HUES6 (cell line): ENCODE results near the gene ARMS2.

ENCODE experiments used
- H3K27ac ChIP-seq: 2 replicates; pipeline ENCODE4 v1.7.0; 2013; ENCODE audit warnings: low read depth, mild to moderate bottlenecking, low read length, inconsistent platforms
- H3K27me3 ChIP-seq: 2 replicates; pipeline ENCODE4 v1.6.1; 2013; ENCODE audit warnings: low read length; ENCODE audit not compliant: control insufficient read depth, insufficient read depth
- H3K36me3 ChIP-seq: 2 replicates; pipeline ENCODE4 v1.6.1; 2013; ENCODE audit warnings: low read length; ENCODE audit not compliant: control insufficient read depth, insufficient read depth
- H3K4me1 ChIP-seq: 2 replicates; pipeline ENCODE4 v1.6.1; 2013; ENCODE audit warnings: low read length; ENCODE audit not compliant: control insufficient read depth, insufficient read depth
- H3K4me3 ChIP-seq: 2 replicates; pipeline ENCODE4 v1.5.1; 2013; ENCODE audit warnings: low read depth, low read length
- H3K9ac ChIP-seq: one replicate; pipeline ENCODE4 v1.6.1; 2013; ENCODE audit warnings: mild to moderate bottlenecking, low read length
- H3K9me3 ChIP-seq: 2 replicates; pipeline ENCODE4 v1.6.1; 2013; ENCODE audit warnings: low read depth, low read length; ENCODE audit not compliant: control insufficient read depth, insufficient read depth

ARMS2 gene

GRCh38 chr10:122424059-122424458 lies 30.4 kb upstream of the ARMS2 start:
- H3K4me1 ChIP-seq = no peaks in the 10 kb centered on the region
- no peaks in the 10 kb centered on the region for H3K27me3 ChIP-seq
- no peak overlapping the region for H3K4me3 ChIP-seq
- no peak overlapping the region for H3K27ac ChIP-seq
- H3K9ac ChIP-seq = no peak overlapping the region
- H3K36me3 ChIP-seq = peaks cover 15% of the 10 kb centered on the region
- H3K9me3 ChIP-seq = no peaks in the 10 kb centered on the region

GRCh38 chr10:122426829-122427228 lies 27.6 kb upstream of the ARMS2 start:
- no peak overlapping the region for H3K9ac ChIP-seq
- H3K4me3 ChIP-seq = no peak overlapping the region
- no peak overlapping the region for H3K27ac ChIP-seq
- H3K4me1 ChIP-seq = no peaks in the 10 kb centered on the region
- peaks cover 16% of the 10 kb centered on the region for H3K36me3 ChIP-seq
- H3K27me3 ChIP-seq = no peaks in the 10 kb centered on the region
- H3K9me3 ChIP-seq = no peaks in the 10 kb centered on the region

DNA sequence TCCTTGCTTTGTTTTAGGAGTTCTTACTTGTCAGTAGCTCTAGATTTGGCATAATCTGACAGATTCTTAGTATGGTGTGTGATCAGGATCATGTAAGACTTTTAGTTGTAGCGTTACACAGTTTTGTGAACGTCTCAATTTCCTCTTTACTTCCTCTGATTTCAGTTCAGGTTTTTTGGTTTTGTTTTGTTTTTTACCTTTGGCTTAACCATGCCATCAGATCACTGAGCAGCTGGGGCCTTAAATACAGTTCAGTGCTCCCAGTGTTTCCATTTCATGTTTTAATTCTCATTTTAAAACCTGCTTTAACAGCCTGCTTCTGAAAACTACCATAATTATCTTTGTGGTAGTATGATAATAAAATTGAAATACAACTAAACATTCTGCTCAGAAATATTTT lies 27.2 kb upstream of the ARMS2 start:
- Histone ChIP-seq H3K27ac (no peak overlapping the region), H3K9me3 (no peaks in the 10 kb centered on the region), H3K36me3 (peaks cover 16% of the 10 kb centered on the region), H3K9ac (no peak overlapping the region), H3K27me3 (no peaks in the 10 kb centered on the region), H3K4me1 (no peaks in the 10 kb centered on the region), H3K4me3 (no peak overlapping the region)

- Histone ChIP-seq H3K36me3 (no peaks in the 10 kb centered on the region), H3K27me3 (no peaks in the 10 kb centered on the region)
Observed at GRCh38 chr10:122435212-122435827, 19.1 kb upstream of the ARMS2 start.

GRCh38 chr10:122441961-122442360 lies 12.5 kb upstream of the ARMS2 start:
- H3K36me3 ChIP-seq = no peaks in the 10 kb centered on the region
- H3K27ac ChIP-seq = no peak overlapping the region
- H3K27me3 ChIP-seq = no peaks in the 10 kb centered on the region
- H3K4me1 ChIP-seq = no peaks in the 10 kb centered on the region
- peaks cover 10% of the 10 kb centered on the region for H3K9me3 ChIP-seq
- H3K4me3 ChIP-seq = no peak overlapping the region
- no peak overlapping the region for H3K9ac ChIP-seq

More at GRCh38 chr10:122435212-122435827, 19.1 kb upstream of the ARMS2 start:
- H3K27ac ChIP-seq = no peak overlapping the region
- no peak overlapping the region for H3K4me3 ChIP-seq
- H3K4me1 ChIP-seq = no peaks in the 10 kb centered on the region
- H3K9me3 ChIP-seq = no peaks in the 10 kb centered on the region; the same call in 1 of the 2 replicates
- H3K9ac ChIP-seq = no peak overlapping the region

DNA sequence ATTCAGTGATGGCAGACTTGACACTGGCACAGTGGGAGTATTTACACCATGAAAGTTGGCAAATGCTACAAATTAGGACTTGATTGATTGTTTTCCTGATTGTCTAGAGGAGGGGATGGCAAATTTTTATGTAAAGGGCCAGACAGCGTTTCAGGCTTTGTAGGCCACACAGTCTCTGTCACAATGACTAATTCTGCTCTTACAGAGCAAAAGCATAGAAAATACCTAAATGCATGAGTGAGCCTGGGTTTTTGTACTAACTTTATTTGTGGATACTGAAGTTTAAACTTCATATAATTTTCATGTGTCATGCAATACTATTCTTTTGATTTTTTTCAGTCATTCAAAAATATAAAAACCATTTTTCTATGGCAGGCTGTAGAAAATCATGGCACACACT lies 9.0 kb upstream of the ARMS2 start:
- no peaks in the 10 kb centered on the region for H3K4me1 ChIP-seq
- H3K27ac ChIP-seq = no peak overlapping the region
- H3K9me3 ChIP-seq = peaks cover 12% of the 10 kb centered on the region
- H3K36me3 ChIP-seq = no peaks in the 10 kb centered on the region
- no peaks in the 10 kb centered on the region for H3K27me3 ChIP-seq
- H3K4me3 ChIP-seq = no peak overlapping the region
- no peak overlapping the region for H3K9ac ChIP-seq

DNA sequence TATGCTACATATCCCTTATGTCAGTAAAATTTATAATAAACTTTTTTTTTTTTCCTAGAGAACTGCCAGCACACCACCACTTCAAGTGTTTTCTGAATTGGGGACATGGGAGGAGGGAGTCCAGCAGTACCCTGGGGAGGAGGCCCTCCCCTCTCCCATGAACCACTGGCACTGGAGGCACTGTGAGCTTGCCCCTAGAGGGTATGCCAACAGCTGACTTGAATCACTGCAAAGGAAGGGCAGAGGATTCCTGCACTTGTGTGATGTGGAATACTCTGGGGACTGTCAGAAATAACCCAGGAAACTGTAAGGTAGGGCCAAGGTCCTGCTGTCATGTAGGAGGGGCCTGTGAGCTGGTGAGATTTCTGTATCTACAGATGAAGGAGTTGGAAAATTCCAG lies 8.5 kb upstream of the ARMS2 start:
- H3K9me3 ChIP-seq = peaks cover 12% of the 10 kb centered on the region
- H3K4me3 ChIP-seq = no peak overlapping the region
- H3K9ac ChIP-seq = no peak overlapping the region
- no peaks in the 10 kb centered on the region for H3K27me3 ChIP-seq
- H3K36me3 ChIP-seq = no peaks in the 10 kb centered on the region
- H3K27ac ChIP-seq = no peak overlapping the region
- H3K4me1 ChIP-seq = no peaks in the 10 kb centered on the region

DNA sequence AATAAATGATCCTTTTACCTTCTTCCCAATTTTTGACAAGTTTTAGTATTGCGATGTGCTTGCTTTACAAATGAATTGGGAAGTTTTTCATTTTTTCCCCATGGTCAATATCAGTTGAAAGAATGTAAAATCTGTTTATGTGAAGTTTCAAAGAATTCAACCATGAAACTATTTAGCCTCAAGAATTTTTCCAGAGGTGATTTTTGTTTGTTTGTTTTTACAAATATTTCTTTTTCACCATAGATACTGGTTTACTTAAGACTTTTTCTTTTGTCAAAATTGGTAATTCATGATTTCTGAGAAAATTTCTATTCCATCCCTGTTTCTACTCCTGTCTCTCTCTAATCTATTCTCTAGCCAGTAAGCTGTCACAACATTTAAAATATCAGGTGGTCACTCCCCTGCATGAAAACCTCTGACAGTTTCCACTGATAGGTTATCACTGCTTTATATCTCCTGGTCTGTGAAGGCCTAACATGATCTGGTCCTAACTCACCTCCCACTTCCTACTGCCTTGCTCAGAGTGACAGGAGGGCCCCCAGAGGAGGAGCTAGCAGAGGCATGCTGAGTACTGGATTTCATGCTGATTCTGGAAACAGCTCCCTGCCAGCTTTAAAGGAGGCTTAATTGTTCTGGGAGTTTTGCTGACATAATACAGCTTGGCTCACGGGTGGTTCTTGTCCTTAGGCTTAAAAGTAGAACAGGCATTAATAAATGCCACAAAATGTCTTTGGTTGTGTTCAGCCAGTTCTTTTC lies 7.6 kb upstream of the ARMS2 start:
- no peak overlapping the region for H3K9ac ChIP-seq
- H3K36me3 ChIP-seq = no peaks in the 10 kb centered on the region
- no peak overlapping the region for H3K27ac ChIP-seq
- no peaks in the 10 kb centered on the region for H3K27me3 ChIP-seq
- no peak overlapping the region for H3K4me3 ChIP-seq
- no peaks in the 10 kb centered on the region for H3K4me1 ChIP-seq
- peaks cover 12% of the 10 kb centered on the region for H3K9me3 ChIP-seq

DNA sequence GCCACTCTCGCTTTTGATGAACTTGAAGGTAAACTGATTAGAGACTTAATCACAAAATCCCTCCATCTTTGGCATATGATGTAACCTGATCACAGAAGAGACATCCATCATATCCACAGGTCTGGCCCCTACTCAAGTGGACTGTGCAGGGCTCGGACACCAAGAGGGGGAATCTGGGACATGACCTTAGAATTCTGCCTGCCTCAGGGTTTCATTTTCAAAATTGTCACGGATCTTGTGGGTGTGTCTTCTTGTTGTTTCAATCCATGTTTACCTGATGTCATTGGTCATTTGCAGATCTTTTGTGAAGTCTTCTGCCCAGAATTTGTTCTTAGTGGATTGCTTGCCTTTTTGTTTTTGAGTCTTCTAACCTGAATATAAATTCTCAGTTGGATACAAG lies 5.9 kb upstream of the ARMS2 start:
- no peaks in the 10 kb centered on the region for H3K27me3 ChIP-seq
- no peak overlapping the region for H3K4me3 ChIP-seq
- H3K9me3 ChIP-seq = peaks cover 12% of the 10 kb centered on the region
- no peak overlapping the region for H3K27ac ChIP-seq
- H3K4me1 ChIP-seq = no peaks in the 10 kb centered on the region
- H3K36me3 ChIP-seq = no peaks in the 10 kb centered on the region
- no peak overlapping the region for H3K9ac ChIP-seq

GRCh38 chr10:122449153-122449552 lies 5.3 kb upstream of the ARMS2 start:
- no peak overlapping the region for H3K9ac ChIP-seq
- no peaks in the 10 kb centered on the region for H3K4me1 ChIP-seq
- H3K36me3 ChIP-seq = no peaks in the 10 kb centered on the region
- H3K4me3 ChIP-seq = no peak overlapping the region
- H3K27ac ChIP-seq = no peak overlapping the region
- H3K9me3 ChIP-seq = peaks cover 12% of the 10 kb centered on the region
- H3K27me3 ChIP-seq = no peaks in the 10 kb centered on the region

- Histone ChIP-seq H3K9me3 (peaks cover 10% of the 10 kb centered on the region), H3K4me1 (no peaks in the 10 kb centered on the region), H3K27ac (no peak overlapping the region), H3K27me3 (no peaks in the 10 kb centered on the region), H3K36me3 (no peaks in the 10 kb centered on the region), H3K9ac (no peak overlapping the region), H3K4me3 (no peak overlapping the region)
Observed at GRCh38 chr10:122450353-122450990, 4.0 kb upstream of the ARMS2 start.
